COR-L47 (cell line): ENCODE measurements around the gene IGF1.

ENCODE experiments used
- DNase-seq: peaks from one replicate; lab custom pipeline; 2025; lab: John Stamatoyannopoulos, UW

IGF1 gene

DNA sequence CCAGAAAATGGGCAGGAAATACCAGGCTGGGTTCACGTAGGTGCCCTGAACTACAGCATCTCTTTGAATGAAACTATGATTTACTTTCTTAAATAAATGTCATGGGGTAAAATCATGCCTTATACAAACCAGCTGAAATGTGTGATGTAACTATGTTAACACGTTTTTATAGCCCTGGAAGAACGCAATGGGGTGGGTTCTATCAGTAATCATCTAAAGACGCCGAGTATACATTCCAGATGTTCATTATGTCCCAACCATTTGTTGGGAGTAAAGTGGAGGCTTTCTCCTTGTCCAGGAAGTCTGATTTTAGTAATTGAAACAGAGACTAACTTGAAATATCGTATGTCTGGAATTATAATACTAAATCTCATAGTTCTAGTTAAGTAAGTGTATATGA lies 16.2 kb upstream of the IGF1 start:
- no peak for DNase-seq

DNA sequence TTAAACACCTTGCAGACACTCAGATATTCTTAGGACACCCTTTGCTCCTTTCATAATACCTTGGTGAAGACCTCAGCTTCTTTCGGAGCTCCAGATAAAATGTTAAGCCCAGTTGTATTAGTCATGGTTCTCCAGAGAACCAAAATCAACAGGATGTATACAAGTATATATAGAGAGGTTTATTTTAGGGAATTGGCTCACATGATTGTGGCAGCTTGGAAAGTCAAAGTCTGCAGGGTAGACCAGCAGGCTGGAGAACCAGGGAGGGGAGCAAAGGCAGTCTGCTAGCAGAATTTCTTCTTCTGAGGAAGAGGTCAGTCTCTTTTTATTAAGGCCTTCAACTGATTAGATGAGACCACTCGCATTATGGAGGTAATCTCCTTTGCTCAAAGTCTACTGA lies 6.9 kb upstream of the IGF1 start:
- no peak for DNase-seq

DNA sequence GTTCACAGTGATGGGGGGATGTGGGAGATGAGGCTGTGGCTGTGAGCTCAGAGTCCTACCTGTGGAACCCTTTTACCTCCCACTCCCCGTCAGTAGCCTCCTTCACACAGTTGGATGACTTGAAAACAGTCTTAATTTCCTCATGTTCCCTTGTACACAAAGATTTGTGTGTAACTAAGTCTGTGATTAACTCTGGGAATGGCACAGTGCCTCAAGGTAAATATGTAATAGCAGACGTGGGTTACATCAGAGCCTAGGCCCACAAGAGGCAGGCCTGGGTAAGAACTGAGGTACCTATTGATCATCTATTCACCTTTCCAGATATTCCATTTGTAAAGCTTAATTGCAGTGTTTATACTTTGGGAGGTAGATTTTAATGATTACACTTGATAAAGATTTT lies 5.8 kb upstream of the IGF1 start:
- no peak for DNase-seq

DNA sequence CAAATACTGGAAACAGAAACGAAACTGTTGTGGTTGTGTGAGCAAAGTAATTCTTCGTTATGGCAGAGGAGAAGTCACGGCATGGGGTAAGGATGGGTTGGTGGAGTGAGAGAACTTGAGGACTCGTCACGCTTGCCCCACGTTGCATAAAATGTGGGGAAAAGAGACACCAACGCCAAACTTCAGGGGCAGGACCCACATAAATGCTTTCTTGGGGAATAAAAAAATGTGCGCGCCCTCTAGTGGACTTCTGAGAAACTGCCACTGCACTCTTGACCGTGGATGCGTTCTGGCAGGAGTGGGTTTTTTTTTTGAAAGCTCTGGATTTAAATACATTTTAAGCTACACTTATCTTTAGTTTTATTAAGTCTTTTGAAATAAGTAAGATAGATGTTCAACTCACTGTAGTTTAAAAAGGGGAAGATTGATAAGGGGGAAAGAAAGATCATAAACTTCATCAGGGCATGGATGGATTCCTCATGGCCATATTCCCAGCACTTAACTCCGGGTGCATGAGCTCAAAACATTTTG lies 4.1 kb upstream of the IGF1 start:
- DNase-seq = no peak

DNA sequence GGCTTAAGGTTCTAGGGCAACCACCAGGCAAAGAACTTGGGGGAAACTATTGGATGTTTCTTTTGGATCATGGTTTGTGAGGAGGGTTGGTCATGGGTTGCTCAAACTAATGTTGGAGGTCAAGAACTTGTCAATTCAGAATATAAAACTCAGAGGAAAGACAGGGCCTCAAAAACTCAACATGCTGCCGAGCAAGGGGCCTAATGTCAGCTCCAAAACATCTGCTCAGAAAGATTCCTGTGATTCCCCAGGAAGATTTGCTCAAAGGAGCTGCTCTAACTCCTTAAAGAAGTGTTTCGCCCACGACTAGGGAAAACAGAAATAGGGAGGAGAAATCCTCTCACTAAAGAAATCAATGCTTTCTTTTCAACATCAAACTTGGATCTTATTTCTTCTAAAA lies 3.7 kb upstream of the IGF1 start:
- DNase-seq = no peak

DNA sequence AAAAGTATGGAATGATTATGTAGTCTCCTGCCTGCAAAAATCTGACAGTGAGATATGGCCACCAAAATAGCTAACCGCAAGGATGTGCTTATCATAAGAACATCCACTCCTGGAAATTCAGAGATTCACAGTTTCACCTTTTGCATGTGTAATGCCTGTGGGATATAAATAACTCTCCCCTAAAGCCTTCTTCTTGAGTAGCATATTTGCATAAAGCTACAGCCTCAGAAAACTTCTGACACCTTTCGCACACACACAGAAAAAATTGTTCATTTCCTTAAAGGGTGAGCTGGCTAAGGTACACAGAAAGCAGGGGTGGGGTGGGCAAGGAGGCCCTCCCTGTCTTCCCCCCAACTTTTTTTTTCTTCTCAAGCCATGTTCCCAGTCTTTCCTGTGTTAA lies 3.1 kb upstream of the IGF1 start:
- DNase-seq = no peak

DNA sequence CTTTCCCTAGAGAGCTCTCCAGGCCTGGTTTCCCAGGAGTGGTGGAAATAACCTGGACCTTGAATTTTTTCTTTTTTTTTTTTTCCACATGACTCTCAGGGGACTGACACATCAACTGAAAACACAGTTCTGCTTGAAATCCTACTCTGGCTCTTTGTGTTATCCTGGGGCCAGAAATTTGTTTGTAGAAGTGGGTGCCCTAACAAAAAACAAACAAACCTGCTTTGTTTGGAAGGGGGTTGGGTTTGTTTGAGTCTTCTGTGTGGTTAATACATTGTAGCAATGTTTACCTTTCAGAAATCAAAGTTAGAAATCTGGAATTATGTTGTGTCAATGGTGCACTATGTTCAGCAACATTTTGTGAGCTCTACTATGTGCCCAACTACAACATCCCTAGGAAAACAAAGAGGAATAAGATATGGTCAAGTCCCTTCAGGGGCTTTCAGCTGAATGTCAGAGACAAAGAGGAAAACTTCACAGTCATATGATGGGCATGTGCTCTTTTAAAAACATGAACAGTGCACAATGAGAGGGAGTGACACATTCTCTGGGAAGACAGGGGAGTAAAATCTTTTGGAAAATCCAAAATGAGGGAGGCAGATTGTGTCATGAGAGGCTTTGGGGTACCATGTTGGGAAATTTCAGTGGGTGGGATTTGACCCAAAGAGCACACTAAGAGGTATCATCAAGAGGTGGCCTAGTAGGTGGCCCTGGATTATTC lies 1.5 kb upstream of the IGF1 start:
- no peak for DNase-seq

DNA sequence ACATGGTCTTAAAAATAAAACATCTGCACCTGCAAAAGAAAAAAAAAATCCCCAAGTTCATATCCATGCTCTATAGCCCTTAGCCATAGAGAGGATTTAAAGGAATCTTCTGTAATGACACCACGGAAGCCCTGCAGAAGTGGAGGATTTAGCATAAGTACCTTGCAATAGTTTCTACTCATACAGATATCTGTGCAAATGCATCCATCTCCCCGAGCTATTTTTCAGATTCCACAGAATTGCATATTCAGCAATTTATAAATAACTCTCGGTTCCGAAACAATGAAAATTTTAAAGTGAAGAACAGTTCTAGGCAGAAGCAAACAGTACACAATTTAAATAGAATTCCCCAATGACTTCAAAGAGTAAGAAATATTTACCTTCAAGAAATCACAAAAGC lies 424 bp downstream of the IGF1 start:
- no peak for DNase-seq

DNA sequence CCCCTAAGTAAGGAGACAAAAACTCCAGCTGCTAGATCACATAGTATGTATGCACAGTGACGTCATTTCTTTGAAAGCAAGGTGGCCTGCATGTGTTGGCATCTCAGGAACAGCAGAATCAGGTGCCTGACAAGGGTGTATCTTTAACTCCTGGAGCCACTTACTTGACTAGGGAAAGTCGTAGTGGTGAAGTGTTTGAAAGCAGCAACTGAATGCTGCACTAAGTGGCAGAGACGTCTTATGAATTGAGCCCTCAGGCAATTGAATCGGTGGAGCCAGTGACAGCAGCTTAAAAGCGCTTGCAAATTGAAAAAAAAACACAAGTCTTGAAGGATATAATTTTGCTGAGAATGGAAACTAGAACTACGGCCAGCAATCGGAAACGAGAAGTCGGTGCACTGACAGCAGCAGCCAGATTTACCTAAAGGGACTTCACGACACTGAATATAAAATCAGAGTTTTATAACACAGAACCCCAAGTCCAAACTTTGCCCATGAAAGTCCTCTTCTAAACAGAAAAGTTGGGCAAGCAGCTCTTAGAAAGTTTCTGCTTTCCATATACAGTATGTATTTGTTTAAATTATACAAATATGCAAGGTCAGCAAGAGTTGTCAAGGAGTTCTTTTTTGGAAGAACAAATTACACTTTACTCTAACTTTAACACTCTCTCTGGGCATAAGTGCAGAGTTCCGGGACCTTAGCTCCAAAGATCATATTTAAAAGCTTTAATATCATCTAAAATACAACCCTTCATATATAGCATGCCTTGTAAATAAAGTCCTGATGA lies 1.1 kb downstream of the IGF1 start:
- DNase-seq = no peak

DNA sequence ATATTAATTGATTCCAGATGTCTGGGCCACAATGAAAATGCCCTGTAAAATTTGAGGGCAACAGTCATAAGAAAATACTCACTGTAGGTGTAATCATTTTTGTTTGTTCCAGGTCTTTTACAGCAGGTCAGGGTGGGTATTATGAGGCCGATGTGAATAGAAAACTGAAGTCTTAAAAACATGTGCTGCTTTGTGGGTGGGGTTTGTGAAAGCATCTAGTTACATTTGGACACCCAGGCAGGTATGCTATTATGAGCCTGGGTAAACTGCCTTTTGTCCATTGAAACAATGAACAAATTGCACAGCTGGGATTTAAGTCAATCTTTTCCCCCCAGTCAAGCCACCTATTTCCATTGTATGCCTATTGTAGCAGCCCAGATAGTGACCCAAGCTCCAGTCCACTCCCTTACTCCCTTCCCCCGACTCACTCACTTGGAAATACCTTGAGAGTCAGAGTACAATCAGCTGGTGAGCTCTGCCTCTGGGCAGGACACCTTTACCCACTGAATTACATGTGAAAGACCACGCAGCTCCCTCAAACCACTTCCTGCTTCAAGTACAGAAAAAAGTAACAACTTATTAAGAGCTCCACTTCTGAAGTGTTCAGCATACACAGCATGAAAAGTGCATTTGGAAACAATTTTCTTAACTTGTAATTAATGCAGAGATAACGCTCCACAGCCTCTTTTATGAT lies 1.8 kb downstream of the IGF1 start:
- DNase-seq = peak; percentile 83

DNA sequence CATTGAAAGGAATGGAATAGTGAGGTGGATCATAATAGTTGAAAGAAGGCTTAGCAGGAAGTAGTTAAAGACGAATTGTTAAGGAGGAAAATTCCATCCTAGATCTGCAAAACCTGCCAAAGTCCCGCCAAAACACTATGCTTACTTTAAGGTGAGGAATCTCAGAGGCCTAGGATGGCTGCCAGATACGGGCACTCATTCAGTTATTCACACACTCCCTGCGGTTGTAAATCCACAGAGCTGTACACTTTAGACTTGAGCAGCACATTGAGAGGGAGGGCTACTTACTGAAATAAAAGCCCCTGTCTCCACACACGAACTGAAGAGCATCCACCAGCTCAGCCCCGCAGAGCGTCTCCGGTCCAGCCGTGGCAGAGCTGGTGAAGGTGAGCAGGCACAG lies 5.0 kb downstream of the IGF1 start:
- DNase-seq = no peak

DNA sequence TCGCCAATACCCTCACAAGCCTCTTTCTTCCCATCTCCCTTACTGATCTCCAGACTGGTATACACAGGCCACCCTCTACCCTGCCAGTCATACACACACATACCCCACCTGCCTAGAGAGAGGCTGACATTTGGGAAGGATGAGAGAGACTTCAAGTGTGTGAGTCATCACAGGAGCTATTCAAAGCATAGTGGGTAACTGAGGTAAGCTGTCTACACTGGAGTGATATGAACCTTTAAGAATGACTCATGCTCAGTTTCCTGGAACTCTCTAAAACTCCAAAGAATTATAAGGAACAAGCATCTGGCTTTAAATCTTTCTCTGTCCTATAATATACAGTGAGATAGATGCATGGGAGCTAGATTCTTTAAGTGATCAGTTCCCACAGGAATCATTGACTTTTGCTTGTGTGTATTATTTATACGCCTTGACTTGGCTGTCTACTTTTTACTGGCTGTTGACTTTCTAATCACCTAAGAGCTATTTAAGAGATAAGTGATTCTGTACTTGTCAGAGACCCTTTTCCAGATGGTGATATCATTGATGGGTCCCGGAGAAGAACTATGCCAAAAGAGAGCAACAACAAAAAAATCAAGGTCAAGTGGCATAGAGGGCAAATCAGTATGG lies 5.8 kb downstream of the IGF1 start:
- no peak for DNase-seq

DNA sequence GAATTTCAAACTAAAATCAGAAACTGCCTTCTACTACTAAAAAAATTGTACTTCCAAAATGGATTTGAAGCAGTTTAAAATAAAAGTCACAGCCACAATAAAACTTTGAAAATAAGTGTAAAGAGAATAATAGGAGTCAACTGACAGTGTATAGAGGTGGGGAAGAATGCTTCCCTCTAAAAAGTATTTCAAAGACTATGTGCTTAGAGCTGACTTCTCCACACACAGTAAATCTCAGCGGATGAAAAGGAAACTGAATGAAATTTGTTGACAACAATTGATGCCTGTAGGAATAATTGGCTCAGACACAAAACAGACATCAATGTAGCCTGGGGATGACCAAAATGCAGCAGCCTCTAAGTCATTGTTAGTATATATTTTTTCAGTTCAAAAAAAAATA lies 7.9 kb downstream of the IGF1 start:
- DNase-seq = no peak

DNA sequence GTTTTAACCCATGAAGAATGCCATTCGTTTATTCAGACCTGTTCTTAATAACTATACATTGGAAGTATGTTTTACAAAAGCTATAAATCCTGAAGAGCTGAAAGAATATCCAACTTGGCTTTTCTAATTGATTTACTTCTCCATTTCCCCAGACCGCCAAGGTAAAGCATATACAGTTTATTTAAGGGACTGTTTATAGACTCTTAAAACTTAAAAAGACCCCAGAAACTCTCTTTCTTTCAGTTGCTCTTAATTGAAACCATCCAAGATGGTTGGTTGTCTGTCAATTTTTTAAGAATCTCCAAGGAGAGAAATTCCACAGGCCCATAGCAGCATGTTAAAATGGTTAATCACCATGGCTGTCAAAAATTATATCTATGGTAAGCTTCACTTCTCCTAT lies 8.8 kb downstream of the IGF1 start:
- no peak for DNase-seq

DNA sequence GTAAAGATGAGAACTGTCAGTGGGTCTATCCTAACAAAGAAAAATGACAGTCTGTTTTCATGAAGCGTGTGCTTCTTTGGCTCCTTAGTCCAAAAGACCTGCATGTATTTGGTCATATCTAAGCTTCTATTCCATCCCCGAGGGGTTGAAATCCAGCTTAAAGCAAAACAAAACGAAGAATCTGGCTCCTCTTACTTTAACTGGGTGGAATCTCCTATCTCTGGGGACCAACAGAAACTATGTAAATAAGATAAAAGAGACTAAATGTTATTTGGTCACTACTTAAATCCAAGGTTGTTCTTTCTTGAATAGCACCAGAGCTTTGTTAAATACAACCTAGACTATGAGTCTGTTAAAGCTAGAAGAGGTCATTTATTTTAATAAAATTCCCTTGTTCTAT lies 9.4 kb downstream of the IGF1 start:
- DNase-seq = no peak

DNA sequence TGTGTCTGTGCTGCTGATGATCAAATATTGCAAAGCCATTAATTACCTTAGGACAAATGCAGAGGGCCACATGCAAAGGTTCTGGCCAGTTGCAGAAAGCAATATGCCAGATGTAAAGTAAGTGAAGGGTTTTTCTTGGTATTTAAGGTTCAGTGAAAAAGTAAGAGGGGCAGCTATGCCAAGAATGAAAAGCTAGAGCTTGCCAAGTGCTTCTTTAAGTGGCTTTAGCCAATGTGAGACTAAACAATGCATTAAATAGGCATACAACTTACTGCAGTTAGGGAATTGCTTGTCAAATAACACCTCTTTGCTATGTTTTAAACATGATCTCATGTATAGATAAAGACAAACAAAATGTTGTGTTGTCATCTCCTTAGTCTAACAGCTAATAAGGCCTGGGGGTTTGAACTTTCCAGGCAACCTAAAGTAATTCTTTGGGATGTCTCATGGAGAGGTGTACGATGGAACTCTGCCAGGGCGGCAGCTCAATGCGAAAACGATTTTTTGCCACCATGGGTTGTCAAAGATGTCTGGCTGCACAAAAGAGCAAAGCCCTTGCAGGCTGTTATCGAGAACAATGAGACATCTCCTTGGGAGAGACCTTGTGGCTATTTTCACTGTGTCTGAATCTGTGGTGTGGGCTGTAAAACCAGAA lies 12.0 kb downstream of the IGF1 start:
- no peak for DNase-seq

DNA sequence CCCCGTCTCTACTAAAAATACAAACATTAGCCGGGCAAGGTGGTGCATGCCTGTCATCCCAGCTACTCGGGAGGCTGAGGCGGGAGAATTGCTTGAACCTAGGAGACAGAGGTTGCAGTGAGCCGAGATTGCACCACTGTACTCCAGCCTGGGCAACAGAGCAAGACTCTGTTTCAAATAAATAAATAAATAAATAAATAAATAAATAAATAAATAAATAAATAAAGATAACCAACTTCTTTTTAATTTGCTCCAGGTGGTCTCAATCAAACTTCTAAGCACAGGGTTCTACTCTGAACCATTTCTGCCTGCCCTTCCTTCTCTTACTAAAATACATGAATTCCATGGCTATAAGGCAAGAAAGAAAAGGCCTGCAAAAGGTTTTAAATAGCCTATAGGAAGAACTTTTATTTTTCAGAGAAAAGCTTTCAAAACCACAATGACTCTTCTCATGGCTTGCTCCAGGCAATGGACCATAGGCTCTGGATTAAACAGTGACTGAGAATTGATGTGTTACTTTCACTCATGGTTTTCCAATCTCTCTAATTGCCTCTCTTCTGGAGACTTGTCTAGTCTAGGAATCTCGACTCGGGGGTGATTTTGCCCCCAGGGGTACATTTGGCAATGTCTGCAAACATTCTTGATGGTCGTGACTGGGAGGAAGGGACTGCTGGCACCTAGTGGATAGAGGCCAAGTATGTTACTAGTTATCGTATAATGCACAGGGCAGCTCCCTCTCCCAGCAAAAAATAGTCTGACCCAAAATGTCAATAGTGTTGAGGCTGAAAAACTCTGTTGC lies 14.4 kb downstream of the IGF1 start:
- DNase-seq = no peak

DNA sequence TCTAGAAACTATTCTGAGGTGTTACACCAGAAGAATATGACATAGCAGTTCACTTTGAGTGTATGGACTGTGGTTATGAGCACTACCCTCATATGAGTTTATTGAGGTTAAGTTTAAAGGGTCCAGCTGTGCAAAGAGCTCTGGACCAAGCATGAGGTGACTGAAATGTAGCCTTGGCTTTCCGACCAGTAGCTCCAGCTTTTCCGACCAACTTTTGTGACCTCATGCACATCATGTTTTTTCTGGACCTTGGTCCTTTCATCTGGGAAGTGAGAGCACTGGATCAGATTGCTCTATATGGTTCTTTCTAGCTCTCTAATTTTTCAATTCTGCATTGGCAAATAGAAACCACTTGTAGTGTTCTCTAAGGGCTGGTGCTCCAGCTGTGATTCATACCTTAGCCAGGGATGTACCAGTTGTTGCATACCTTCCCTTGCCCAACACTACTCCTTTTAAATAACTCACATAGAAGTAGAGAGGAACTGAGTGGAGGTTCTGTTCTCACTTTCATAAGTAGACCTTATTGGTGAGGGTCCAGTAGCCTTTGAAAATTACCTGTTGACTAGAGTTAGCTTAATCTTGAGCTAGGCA lies 16.6 kb downstream of the IGF1 start:
- DNase-seq = no peak

DNA sequence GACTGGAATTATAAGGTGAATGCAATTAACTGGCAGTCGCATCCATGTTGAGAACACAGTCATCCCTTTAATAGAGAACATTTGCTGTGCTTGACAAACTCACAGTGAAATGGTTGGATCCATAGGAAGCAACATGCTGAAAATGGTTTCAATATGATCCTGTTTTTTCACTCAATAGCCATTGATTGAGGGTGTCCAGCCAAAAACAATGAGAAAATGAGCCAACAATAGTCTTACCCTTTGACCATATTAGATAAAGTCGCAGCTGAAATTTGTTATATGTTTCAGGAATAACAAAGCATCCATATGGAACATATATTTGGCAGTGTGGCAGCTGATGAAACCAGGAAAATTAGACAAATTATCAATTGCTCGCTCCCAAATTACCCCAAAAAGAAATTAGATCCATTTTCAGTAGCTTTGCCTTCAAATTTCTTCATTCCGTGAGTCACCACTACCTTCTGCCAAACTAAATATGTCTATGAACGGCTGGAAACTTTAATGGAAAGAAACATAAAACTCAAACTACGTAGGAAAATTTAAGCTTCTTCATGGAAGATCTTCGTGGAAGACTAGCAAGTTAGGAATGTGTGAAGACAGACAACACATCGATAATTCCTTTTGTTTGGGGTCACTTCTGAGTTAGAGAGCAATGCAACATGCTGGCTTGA lies 17.4 kb downstream of the IGF1 start:
- no peak for DNase-seq

DNA sequence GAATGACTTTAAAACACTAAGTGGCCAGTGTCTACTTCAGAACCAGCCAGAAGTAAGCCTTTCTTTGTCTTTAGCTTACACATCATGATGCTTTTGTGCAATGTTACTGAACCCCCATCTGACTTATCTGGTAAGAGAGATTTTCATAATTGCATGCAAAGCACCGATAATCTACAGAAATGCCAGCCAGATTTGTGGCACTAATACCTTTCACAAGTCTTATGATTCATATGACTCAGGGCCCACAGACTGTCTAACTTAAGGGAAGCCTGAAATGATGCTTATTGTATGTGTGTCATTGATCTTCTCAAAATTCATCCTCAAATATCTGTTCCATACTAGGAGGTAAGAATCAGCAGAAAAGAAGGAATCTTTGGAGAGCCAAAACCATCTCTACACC lies 18.0 kb downstream of the IGF1 start:
- no peak for DNase-seq
